ENCODE measurements around the gene LRFN2.

Gene LRFN2

GRCh38 chr6:40460380-40460779, 126.8 kb downstream of the LRFN2 start:
- no peak overlapping the region for H3K9ac ChIP-seq (ENCODE audit: low read length)

GRCh38 chr6:40457261-40457660, 129.9 kb downstream of the LRFN2 start:
- H3K36me3 ChIP-seq (ENCODE audit: control insufficient read depth, insufficient read depth, low read length), result no peaks in the 10 kb centered on the region
- H3K4me1 ChIP-seq (ENCODE audit: control insufficient read depth, insufficient read depth, low read length), result no peaks in the 10 kb centered on the region
- no peaks in the 10 kb centered on the region for H3K27me3 ChIP-seq (ENCODE audit: control insufficient read depth, insufficient read depth, low read length)
- H3K4me3 ChIP-seq (ENCODE audit: low read length), result no peak overlapping the region
- H3K9me3 ChIP-seq (ENCODE audit: control insufficient read depth, low read length), result no peaks in the 10 kb centered on the region
- H3K9ac ChIP-seq (ENCODE audit: low read length), result no peak overlapping the region

More at GRCh38 chr6:40460380-40460779, 126.8 kb downstream of the LRFN2 start:
- H3K36me3 ChIP-seq (ENCODE audit: control insufficient read depth, insufficient read depth, low read length), result no peaks in the 10 kb centered on the region
- no peaks in the 10 kb centered on the region for H3K4me1 ChIP-seq (ENCODE audit: control insufficient read depth, insufficient read depth, low read length)
- no peaks in the 10 kb centered on the region for H3K27me3 ChIP-seq (ENCODE audit: control insufficient read depth, insufficient read depth, low read length)
- H3K4me3 ChIP-seq (ENCODE audit: low read length), result no peak overlapping the region
- no peaks in the 10 kb centered on the region for H3K9me3 ChIP-seq (ENCODE audit: control insufficient read depth, low read length)

GRCh38 chr6:40456390-40457013, 130.7 kb downstream of the LRFN2 start:
- H3K4me1 ChIP-seq (ENCODE audit: control insufficient read depth, insufficient read depth, low read length), result no peaks in the 10 kb centered on the region
- H3K27me3 ChIP-seq (ENCODE audit: control insufficient read depth, insufficient read depth, low read length), result no peaks in the 10 kb centered on the region
- no peak overlapping the region for H3K9ac ChIP-seq (ENCODE audit: low read length)
- H3K4me3 ChIP-seq (ENCODE audit: low read length), result no peak overlapping the region
- H3K9me3 ChIP-seq (ENCODE audit: control insufficient read depth, low read length), result no peaks in the 10 kb centered on the region
- no peaks in the 10 kb centered on the region for H3K36me3 ChIP-seq (ENCODE audit: control insufficient read depth, insufficient read depth, low read length)

- H3K9me3 ChIP-seq (ENCODE audit: control insufficient read depth, low read length), result no peaks in the 10 kb centered on the region
- H3K27me3 ChIP-seq (ENCODE audit: control insufficient read depth, insufficient read depth, low read length), result no peaks in the 10 kb centered on the region
- no peaks in the 10 kb centered on the region for H3K4me1 ChIP-seq (ENCODE audit: control insufficient read depth, insufficient read depth, low read length)
- H3K36me3 ChIP-seq (ENCODE audit: control insufficient read depth, insufficient read depth, low read length), result no peaks in the 10 kb centered on the region
- H3K9ac ChIP-seq (ENCODE audit: low read length), result no peak overlapping the region
- H3K4me3 ChIP-seq (ENCODE audit: low read length), result no peak overlapping the region
Observed at GRCh38 chr6:40455686-40456389, 131.3 kb downstream of the LRFN2 start.

GRCh38 chr6:40450483-40450882, 136.7 kb downstream of the LRFN2 start:
- no peak overlapping the region for H3K9ac ChIP-seq (ENCODE audit: low read length)
- no peaks in the 10 kb centered on the region for H3K4me1 ChIP-seq (ENCODE audit: control insufficient read depth, insufficient read depth, low read length)

GRCh38 chr6:40444811-40445210, 142.4 kb downstream of the LRFN2 start:
- H3K4me3 ChIP-seq (ENCODE audit: low read length), result no peak overlapping the region
- no peaks in the 10 kb centered on the region for H3K9me3 ChIP-seq (ENCODE audit: control insufficient read depth, low read length)
- H3K27me3 ChIP-seq (ENCODE audit: control insufficient read depth, insufficient read depth, low read length), result no peaks in the 10 kb centered on the region
- peaks cover 3% of the 10 kb centered on the region for H3K4me1 ChIP-seq (ENCODE audit: control insufficient read depth, insufficient read depth, low read length)
- H3K9ac ChIP-seq (ENCODE audit: low read length), result no peak overlapping the region
- H3K36me3 ChIP-seq (ENCODE audit: control insufficient read depth, insufficient read depth, low read length), result no peaks in the 10 kb centered on the region

More at GRCh38 chr6:40450483-40450882, 136.7 kb downstream of the LRFN2 start:
- H3K4me3 ChIP-seq (ENCODE audit: low read length), result no peak overlapping the region
- no peaks in the 10 kb centered on the region for H3K9me3 ChIP-seq (ENCODE audit: control insufficient read depth, low read length)
- no peaks in the 10 kb centered on the region for H3K36me3 ChIP-seq (ENCODE audit: control insufficient read depth, insufficient read depth, low read length)
- H3K27me3 ChIP-seq (ENCODE audit: control insufficient read depth, insufficient read depth, low read length), result no peaks in the 10 kb centered on the region

- no peak overlapping the region for H3K9ac ChIP-seq (ENCODE audit: low read length)
- H3K9me3 ChIP-seq (ENCODE audit: control insufficient read depth, low read length), result no peaks in the 10 kb centered on the region
- H3K4me3 ChIP-seq (ENCODE audit: low read length), result no peak overlapping the region
- no peaks in the 10 kb centered on the region for H3K36me3 ChIP-seq (ENCODE audit: control insufficient read depth, insufficient read depth, low read length)
- peaks cover 4% of the 10 kb centered on the region for H3K4me1 ChIP-seq (ENCODE audit: control insufficient read depth, insufficient read depth, low read length)
- peaks cover 4% of the 10 kb centered on the region for H3K27me3 ChIP-seq (ENCODE audit: control insufficient read depth, insufficient read depth, low read length)
Observed at GRCh38 chr6:40444312-40444711, 142.9 kb downstream of the LRFN2 start.

- Histone ChIP-seq H3K9me3 (ENCODE audit: control insufficient read depth, low read length) (no peaks in the 10 kb centered on the region), H3K36me3 (ENCODE audit: control insufficient read depth, insufficient read depth, low read length) (no peaks in the 10 kb centered on the region), H3K27me3 (ENCODE audit: control insufficient read depth, insufficient read depth, low read length) (peaks cover 7% of the 10 kb centered on the region), H3K4me1 (ENCODE audit: control insufficient read depth, insufficient read depth, low read length) (peaks cover 4% of the 10 kb centered on the region), H3K4me3 (ENCODE audit: low read length) (no peak overlapping the region), H3K9ac (ENCODE audit: low read length) (no peak overlapping the region)
Observed at GRCh38 chr6:40443842-40444241, 143.3 kb downstream of the LRFN2 start.

GRCh38 chr6:40442591-40442990, 144.6 kb downstream of the LRFN2 start:
- H3K9ac ChIP-seq (ENCODE audit: low read length), result no peak overlapping the region
- peaks cover 7% of the 10 kb centered on the region for H3K27me3 ChIP-seq (ENCODE audit: control insufficient read depth, insufficient read depth, low read length)
- peaks cover 4% of the 10 kb centered on the region for H3K4me1 ChIP-seq (ENCODE audit: control insufficient read depth, insufficient read depth, low read length)
- no peaks in the 10 kb centered on the region for H3K36me3 ChIP-seq (ENCODE audit: control insufficient read depth, insufficient read depth, low read length)
- no peaks in the 10 kb centered on the region for H3K9me3 ChIP-seq (ENCODE audit: control insufficient read depth, low read length)
- no peak overlapping the region for H3K4me3 ChIP-seq (ENCODE audit: low read length)

GRCh38 chr6:40441150-40441549, 146.0 kb downstream of the LRFN2 start:
- H3K27me3 ChIP-seq (ENCODE audit: control insufficient read depth, insufficient read depth, low read length), result peaks cover 7% of the 10 kb centered on the region
- H3K9me3 ChIP-seq (ENCODE audit: control insufficient read depth, low read length), result no peaks in the 10 kb centered on the region
- no peaks in the 10 kb centered on the region for H3K36me3 ChIP-seq (ENCODE audit: control insufficient read depth, insufficient read depth, low read length)
- no peak overlapping the region for H3K4me3 ChIP-seq (ENCODE audit: low read length)
- H3K9ac ChIP-seq (ENCODE audit: low read length), result no peak overlapping the region
- peaks cover 4% of the 10 kb centered on the region for H3K4me1 ChIP-seq (ENCODE audit: control insufficient read depth, insufficient read depth, low read length)

GRCh38 chr6:40440053-40440452, 147.1 kb downstream of the LRFN2 start:
- H3K36me3 ChIP-seq (ENCODE audit: control insufficient read depth, insufficient read depth, low read length), result no peaks in the 10 kb centered on the region
- H3K9ac ChIP-seq (ENCODE audit: low read length), result no peak overlapping the region
- H3K4me3 ChIP-seq (ENCODE audit: low read length), result no peak overlapping the region
- H3K27me3 ChIP-seq (ENCODE audit: control insufficient read depth, insufficient read depth, low read length), result peaks cover 7% of the 10 kb centered on the region
- H3K9me3 ChIP-seq (ENCODE audit: control insufficient read depth, low read length), result no peaks in the 10 kb centered on the region
- peaks cover 4% of the 10 kb centered on the region for H3K4me1 ChIP-seq (ENCODE audit: control insufficient read depth, insufficient read depth, low read length)

- Histone ChIP-seq H3K36me3 (ENCODE audit: control insufficient read depth, insufficient read depth, low read length) (no peaks in the 10 kb centered on the region), H3K27me3 (ENCODE audit: control insufficient read depth, insufficient read depth, low read length) (peaks cover 7% of the 10 kb centered on the region)
Observed at GRCh38 chr6:40439026-40439800, 148.0 kb downstream of the LRFN2 start.

More at GRCh38 chr6:40439026-40439800, 148.0 kb downstream of the LRFN2 start:
- Histone ChIP-seq H3K9me3 (ENCODE audit: control insufficient read depth, low read length) (no peaks in the 10 kb centered on the region), H3K9ac (ENCODE audit: low read length) (no peak overlapping the region), H3K4me1 (ENCODE audit: control insufficient read depth, insufficient read depth, low read length) (peaks cover 4% of the 10 kb centered on the region), H3K4me3 (ENCODE audit: low read length) (no peak overlapping the region)
